ENCODE data around the gene THBS2.

Gene THBS2

GRCh38 chr6:169167581-169168301, 85.9 kb downstream of the THBS2 start:
- no peak for DNase-seq (ENCODE audit: low read depth in 1 of 2, low spot score in 1 of 2)

- no peak for DNase-seq (ENCODE audit: low read depth in 1 of 2, low spot score in 1 of 2)
These were observed 86.6 kb downstream of the THBS2 start for GRCh38 chr6:169166896-169167580.
